Effector memory CD4-positive, alpha-beta T cell (primary cell): ENCODE data around the gene SHTN1.

Experiments
- DNase-seq, 3 donors: peaks; one replicate each; pipeline ENCODE4 v3.0.0-alpha.2; 2020
- H3K27ac ChIP-seq: 2 replicates; pipeline ENCODE4 v1.7.0; 2013; ENCODE audit warnings: mild to moderate bottlenecking, low read length, moderate library complexity; ENCODE audit not compliant: insufficient read depth, poor library complexity, severe bottlenecking
- H3K27me3 ChIP-seq: replicated peaks from 2 replicates; pipeline ENCODE4 v1.7.0; 2013; ENCODE audit warnings: mild to moderate bottlenecking, low read length; ENCODE audit not compliant: insufficient read depth, control insufficient read depth, poor library complexity, severe bottlenecking
- H3K36me3 ChIP-seq: 2 replicates; pipeline ENCODE4 v1.7.0; 2013; ENCODE audit warnings: mild to moderate bottlenecking, low read length, moderate library complexity; ENCODE audit not compliant: control insufficient read depth, insufficient read depth
- H3K4me1 ChIP-seq: 2 replicates; pipeline ENCODE4 v1.7.0; 2013; ENCODE audit warnings: low read length, mild to moderate bottlenecking; ENCODE audit not compliant: control insufficient read depth, insufficient read depth, poor library complexity, severe bottlenecking
- H3K4me3 ChIP-seq: 2 replicates; pipeline ENCODE4 v1.7.0; 2013; ENCODE audit warnings: low read length, low read depth, mild to moderate bottlenecking; ENCODE audit not compliant: insufficient read depth, poor library complexity, severe bottlenecking
- H3K9me3 ChIP-seq: 2 replicates; pipeline ENCODE4 v1.7.0; 2013; ENCODE audit warnings: mild to moderate bottlenecking, low read length, moderate library complexity; ENCODE audit not compliant: control insufficient read depth

SHTN1 gene

DNA sequence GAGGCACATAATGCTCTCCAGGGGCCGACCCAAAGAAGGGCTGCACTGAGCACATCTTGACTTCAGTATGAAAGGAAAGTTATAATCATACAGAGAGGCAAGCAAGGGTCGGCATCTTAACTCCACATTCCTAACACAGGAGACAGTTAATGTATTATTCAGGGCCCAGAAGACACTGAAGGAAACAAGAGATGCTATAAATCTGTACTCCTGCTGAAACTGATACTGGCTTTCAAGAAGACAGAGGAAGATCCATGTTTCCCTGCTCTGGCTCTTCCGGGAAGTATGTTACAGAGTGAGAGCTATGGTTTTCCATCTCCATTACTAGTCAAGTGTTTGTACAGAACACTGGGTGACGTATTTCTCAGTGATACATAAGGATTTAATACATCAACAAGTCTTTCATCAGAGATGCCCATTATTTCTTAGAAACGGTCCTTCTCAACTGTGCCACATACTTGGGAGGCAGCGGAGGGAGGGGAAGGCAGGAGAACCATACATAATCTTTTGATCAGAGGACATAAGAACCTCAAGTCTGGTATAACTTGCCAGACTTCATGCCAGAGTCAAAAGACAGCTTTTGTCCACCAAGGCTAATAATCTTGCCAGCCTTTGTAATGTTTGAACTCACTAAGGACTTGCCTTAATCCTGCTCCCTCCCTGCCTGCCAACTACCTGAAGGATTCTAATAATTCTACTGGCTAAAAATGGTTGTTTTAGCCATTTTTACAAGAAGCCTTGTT is 97.6 kb downstream of the SHTN1 start:
- Histone ChIP-seq H3K27me3 (no peaks in the 10 kb centered on the region), H3K36me3 (no peaks in the 10 kb centered on the region), H3K9me3 (no peaks in the 10 kb centered on the region), H3K4me3 (no peak overlapping the region), H3K27ac (no peak overlapping the region), H3K4me1 (no peaks in the 10 kb centered on the region)
- no peak for DNase-seq

DNA sequence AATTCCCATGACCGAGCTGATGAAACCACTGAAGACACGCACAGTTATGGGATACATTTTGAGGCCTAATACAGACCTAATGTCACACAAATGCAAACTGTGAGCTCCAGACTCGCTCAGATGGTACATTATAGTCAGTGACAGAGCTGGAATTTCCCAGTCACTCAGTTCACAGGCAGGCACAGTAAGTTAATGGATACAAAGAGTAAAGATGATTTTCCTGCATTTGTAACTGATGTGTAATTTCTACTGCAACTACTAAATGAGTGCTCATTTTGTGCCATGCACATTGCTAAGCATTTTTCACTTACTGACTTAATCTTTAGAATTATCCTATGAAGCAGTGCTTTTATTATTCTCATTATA is 99.2 kb downstream of the SHTN1 start:
- H3K9me3 ChIP-seq, result no peaks in the 10 kb centered on the region
- no peaks in the 10 kb centered on the region for H3K4me1 ChIP-seq
- H3K36me3 ChIP-seq, result no peaks in the 10 kb centered on the region
- H3K4me3 ChIP-seq, result no peak overlapping the region
- H3K27me3 ChIP-seq, result no peaks in the 10 kb centered on the region
- H3K27ac ChIP-seq, result no peak overlapping the region
- DNase-seq, result no peak

DNA sequence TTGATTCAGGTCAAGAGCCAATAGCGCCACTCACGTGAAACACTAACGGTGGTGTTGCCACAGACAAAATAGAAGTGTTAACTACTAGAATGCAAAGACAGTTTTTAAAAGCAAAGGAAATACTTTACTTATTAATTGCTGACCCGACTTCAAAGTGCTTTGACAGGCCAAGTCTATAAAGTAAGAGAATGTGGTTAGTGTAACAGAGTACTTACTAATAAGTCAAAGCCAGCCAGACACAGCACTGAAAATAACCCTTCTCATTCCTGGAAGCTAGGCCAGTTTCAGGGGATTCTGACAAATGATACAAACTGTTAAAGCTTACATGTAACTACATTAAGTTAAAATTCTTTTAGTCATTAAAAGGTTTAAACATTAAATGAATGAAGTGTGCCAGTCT is 105.4 kb downstream of the SHTN1 start:
- H3K27ac ChIP-seq, result no peak overlapping the region
- H3K9me3 ChIP-seq, result no peaks in the 10 kb centered on the region
- no peaks in the 10 kb centered on the region for H3K4me1 ChIP-seq
- H3K36me3 ChIP-seq, result no peaks in the 10 kb centered on the region
- no peaks in the 10 kb centered on the region for H3K27me3 ChIP-seq
- no peak for DNase-seq
- no peak overlapping the region for H3K4me3 ChIP-seq

DNA sequence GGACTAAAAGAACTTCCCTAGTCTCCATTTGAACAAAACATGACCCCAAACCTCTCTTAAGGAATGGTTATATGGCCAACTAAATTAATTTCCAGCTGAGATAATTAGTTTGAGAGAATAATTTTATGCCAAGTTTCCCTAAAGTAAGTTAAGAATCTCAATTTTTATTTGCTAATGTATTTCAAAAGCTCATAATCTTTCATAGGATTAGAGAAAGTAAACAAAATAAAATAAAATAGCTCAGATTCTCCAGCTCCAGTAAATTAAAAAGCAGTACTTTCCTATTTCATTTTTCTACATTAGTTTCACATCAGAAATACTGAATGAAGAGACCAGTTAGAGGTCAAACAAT is 111.3 kb downstream of the SHTN1 start:
- H3K27ac ChIP-seq, result no peak overlapping the region
- H3K4me3 ChIP-seq, result no peak overlapping the region
- no peaks in the 10 kb centered on the region for H3K4me1 ChIP-seq
- no peaks in the 10 kb centered on the region for H3K27me3 ChIP-seq
- H3K36me3 ChIP-seq, result no peaks in the 10 kb centered on the region
- no peak for DNase-seq
- no peaks in the 10 kb centered on the region for H3K9me3 ChIP-seq

DNA sequence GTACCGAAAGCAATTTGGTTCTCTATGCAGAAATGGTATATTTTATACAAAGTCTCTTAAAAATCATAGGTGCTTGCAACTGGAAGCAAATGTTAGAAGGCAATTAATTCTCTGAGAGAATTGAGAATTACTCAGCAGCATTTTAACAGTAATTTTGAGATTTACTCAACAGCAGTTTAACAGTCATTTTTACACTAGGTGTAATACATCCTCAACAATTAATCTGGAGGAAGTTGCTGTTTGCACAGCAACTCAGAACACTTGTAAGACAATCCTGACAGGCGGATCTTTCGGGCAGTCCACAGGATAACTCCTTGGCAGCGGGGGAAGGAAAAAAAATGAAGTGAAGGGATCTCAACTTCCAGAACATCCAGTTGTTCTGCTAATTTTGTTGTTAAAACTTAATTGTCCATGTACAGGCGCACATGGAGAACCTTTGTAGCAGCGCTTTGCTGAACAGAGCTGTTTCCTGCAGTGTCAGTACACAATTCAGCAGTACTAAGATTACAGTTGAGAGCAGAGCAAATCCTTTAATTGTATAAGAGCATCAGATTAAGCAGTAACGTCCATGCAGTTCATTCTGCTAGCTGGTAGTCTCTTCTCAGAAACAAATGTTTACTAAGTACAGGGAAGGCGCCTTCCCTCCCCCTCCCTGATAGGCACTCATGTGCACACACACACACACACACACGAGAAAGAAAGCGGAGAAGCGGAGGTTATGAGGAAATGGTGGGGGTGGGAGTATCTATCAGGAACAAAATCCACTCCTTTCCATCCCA is 111.9 kb downstream of the SHTN1 start:
- no peaks in the 10 kb centered on the region for H3K9me3 ChIP-seq
- H3K4me3 ChIP-seq, result no peak overlapping the region
- H3K27me3 ChIP-seq, result no peaks in the 10 kb centered on the region
- no peak overlapping the region for H3K27ac ChIP-seq
- no peaks in the 10 kb centered on the region for H3K36me3 ChIP-seq
- no peak for DNase-seq
- no peaks in the 10 kb centered on the region for H3K4me1 ChIP-seq

DNA sequence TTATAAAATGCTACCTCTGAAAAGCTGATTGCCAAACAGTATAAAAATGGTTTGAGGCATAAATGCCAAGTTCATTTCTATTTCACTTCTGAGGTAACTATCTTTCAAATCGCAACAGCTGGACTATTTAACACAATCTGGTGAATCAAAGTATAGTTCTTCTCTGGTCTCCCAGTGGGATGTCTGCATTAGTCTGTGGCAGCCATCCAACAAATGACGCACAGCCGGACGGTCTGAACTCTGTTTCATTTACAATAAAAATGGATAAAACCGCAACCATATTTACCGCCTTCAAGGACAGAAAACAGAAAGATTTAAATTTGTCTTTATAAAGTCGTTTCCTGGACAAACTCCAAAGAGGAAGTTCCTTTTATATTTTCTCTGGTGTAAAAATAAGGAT is 113.8 kb downstream of the SHTN1 start:
- Histone ChIP-seq H3K27me3 (no peaks in the 10 kb centered on the region), H3K4me3 (no peak overlapping the region), H3K9me3 (no peaks in the 10 kb centered on the region), H3K4me1 (no peaks in the 10 kb centered on the region), H3K27ac (no peak overlapping the region), H3K36me3 (no peaks in the 10 kb centered on the region)
- DNase-seq, result no peak

DNA sequence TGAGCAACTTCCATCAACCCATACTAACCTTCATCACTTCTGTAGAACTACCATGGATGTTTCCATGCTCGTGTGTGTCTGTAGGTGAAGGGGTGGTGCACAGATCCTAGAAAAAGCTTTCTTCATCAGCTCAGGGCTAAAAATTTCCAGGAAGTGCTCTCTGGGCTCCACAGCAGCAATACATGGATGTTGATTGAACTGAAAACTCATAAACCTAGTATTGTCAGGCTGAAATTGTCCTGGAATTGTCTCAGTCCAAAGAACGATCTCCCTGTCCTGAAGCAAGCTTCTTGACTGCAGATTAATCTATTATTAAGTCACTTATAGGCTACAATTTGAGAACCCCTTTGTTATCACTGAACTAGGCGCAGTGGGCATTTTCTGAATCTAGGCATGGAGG is 115.9 kb downstream of the SHTN1 start:
- no peaks in the 10 kb centered on the region for H3K9me3 ChIP-seq

DNA sequence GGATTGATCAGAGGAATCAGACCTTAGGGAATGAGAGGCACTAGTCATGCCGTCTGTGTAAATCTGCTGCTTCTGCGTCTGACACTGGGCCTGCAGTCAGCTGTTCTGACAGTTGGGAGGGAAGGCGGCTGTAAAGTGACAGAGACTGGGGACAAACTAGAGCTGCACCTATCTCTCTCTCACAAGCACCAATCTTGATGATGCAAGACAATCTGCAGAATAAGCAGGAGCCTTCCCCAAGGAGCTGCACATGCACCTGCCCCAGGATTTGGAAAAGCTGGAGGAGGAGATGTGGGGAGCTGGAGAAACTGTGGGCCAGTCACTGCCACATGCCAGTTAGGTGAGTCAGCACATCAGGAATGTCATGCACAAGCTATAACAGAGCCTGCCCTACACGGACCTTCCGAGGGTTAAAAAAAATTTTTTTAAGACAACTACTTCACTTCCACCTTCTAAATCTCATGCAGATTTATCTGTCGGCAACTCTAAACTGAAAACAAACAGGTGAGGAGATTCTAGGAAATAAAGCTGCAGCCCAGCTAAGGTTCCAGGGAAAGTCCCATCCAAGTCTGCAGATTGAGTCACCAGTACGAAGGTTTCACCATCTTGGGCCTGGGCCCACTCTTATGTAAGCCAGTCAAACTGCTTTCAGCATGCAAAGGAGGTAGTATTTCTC is 116.5 kb downstream of the SHTN1 start:
- DNase-seq, result no peak
- no peaks in the 10 kb centered on the region for H3K4me1 ChIP-seq
- H3K9me3 ChIP-seq, result no peaks in the 10 kb centered on the region
- H3K36me3 ChIP-seq, result no peaks in the 10 kb centered on the region
- H3K27me3 ChIP-seq, result no peaks in the 10 kb centered on the region
- H3K27ac ChIP-seq, result no peak overlapping the region
- H3K4me3 ChIP-seq, result no peak overlapping the region

More for the DNA sequence above, 115.9 kb downstream of the SHTN1 start:
- H3K27ac ChIP-seq, result no peak overlapping the region
- DNase-seq, result no peak
- H3K4me1 ChIP-seq, result no peaks in the 10 kb centered on the region
- no peaks in the 10 kb centered on the region for H3K36me3 ChIP-seq
- no peaks in the 10 kb centered on the region for H3K27me3 ChIP-seq
- no peak overlapping the region for H3K4me3 ChIP-seq

DNA sequence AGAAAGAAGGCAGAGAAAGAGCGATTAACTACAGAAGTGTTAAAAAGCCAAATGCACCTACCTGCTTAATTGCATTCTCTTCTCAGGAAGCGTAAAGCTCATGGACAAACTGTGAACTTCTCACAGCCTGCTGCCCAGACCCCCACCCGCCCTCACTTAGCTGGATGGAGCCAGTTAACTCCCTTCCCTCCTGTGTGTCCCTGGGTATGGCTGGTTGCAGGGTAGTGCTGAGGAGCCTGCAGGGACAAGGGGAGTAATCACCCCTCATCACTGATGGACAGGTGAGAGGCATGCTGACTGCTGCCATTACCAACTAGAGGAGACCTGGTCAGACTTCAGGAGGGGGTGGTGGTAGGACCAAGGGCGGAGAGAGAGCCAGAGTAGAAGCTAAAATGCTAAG is 118.2 kb downstream of the SHTN1 start:
- Histone ChIP-seq H3K4me1 (no peaks in the 10 kb centered on the region), H3K9me3 (no peaks in the 10 kb centered on the region)
- no peak for DNase-seq

DNA sequence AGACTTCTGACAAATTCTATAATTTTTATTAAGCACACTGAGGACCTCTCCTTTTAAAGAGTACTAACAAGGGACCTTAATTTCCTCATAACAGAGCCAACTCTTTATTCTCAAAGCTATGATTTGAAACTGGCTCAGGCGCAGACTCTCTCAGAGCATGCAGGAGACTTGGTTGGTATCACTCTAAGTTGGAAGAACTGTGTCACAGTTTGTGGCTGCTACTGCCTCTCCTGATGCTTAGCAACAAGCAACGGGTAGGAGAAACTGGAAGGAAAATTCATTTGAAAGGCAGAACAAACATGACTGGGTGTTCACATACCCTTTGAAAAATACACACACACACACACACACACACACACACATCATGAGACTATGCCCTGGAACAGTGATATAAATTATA is 122.3 kb downstream of the SHTN1 start:
- Histone ChIP-seq H3K36me3 (no peaks in the 10 kb centered on the region), H3K4me3 (no peak overlapping the region), H3K27ac (no peak overlapping the region), H3K27me3 (no peaks in the 10 kb centered on the region), H3K4me1 (no peaks in the 10 kb centered on the region), H3K9me3 (no peaks in the 10 kb centered on the region)
- no peak for DNase-seq

More for the DNA sequence above, 118.2 kb downstream of the SHTN1 start:
- H3K27ac ChIP-seq, result no peak overlapping the region
- H3K36me3 ChIP-seq, result no peaks in the 10 kb centered on the region
- no peak overlapping the region for H3K4me3 ChIP-seq
- no peaks in the 10 kb centered on the region for H3K27me3 ChIP-seq
